ENCODE measurements around the gene SEMA3D. TPM values are rescaled to one million over a fixed set of nuclear protein-coding genes. Genes with fewer than 3 reads are reported as not detected.

SEMA3D gene
- total RNA-seq, result 1.4 to 7.0 TPM (median 2.0 TPM) in 3 replicates
- long read RNA-seq, partial matches to known transcripts, result 0 of 2 reads
- long read RNA-seq, other reads (novel, unspliced or antisense), result 2 of 2 reads

DNA sequence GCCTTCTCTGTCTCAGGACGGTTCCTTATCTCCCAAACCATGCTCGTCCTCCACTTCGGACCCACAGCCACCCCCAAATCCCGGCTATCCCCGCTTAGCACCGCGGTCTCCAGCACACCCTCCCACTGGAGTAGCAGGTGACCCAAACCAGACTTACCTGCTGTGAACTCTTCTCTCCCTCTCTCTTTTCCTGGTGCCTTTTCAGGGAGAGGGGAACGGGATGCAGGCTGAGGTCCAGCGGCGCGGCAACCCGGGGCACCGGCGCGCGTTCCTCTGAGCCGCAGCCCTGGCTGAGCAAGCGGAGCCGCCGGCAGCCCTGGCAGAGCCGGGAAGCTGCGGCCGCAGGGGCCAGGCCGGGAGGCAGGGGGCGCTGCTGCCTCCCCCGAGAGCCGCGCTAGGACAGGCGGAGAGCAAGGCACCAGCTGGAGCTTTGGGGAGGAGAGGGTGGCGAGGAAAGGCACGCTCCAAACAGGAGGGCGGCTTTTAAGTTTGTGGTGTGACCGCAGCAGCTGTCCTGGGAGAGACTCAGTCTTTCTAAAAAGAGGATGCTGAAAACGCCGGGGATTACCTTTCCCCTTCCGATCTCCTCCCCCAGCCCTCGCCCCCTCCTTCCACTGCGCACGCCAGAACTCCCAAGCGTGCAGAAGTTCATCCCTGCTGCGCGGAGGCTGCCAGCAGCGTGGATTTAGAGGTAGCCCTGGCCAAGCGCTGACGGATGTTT is at the start of gene SEMA3D:
SEMA3D (minus strand) TSS at position 536 of the 721 bp plus-strand sequence. CDS start 65,165 bp downstream, outside the sequence.
- TF ChIP-seq, protein P1, sequence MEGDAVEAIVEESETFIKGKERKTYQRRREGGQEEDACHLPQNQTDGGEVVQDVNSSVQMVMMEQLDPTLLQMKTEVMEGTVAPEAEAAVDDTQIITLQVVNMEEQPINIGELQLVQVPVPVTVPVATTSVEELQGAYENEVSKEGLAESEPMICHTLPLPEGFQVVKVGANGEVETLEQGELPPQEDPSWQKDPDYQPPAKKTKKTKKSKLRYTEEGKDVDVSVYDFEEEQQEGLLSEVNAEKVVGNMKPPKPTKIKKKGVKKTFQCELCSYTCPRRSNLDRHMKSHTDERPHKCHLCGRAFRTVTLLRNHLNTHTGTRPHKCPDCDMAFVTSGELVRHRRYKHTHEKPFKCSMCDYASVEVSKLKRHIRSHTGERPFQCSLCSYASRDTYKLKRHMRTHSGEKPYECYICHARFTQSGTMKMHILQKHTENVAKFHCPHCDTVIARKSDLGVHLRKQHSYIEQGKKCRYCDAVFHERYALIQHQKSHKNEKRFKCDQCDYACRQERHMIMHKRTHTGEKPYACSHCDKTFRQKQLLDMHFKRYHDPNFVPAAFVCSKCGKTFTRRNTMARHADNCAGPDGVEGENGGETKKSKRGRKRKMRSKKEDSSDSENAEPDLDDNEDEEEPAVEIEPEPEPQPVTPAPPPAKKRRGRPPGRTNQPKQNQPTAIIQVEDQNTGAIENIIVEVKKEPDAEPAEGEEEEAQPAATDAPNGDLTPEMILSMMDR (IDR thresholded peaks at IDR 0.05), result peak; percentile 95
- no peaks in the 10 kb centered on the region for H3K36me3 Mint-ChIP-seq (ENCODE audit: low read depth)
- H3K4me1 Mint-ChIP-seq (ENCODE audit: low read depth), result peaks cover 17% of the 10 kb centered on the region
- H3K4me3 Mint-ChIP-seq (ENCODE audit: unreplicated experiment), result peak within 1 kb of the TSS; percentile 92
- peaks cover 11% of the 10 kb centered on the region for H3K27me3 Mint-ChIP-seq (ENCODE audit: low read depth)
- peak within 1 kb of the TSS; percentile 35 for H3K27ac Mint-ChIP-seq (ENCODE audit: unreplicated experiment)
- no peaks in the 10 kb centered on the region for H3K9me3 Mint-ChIP-seq (ENCODE audit: low read depth)
- peak; percentile 93 for DNase-seq (ENCODE audit: low spot score)

DNA sequence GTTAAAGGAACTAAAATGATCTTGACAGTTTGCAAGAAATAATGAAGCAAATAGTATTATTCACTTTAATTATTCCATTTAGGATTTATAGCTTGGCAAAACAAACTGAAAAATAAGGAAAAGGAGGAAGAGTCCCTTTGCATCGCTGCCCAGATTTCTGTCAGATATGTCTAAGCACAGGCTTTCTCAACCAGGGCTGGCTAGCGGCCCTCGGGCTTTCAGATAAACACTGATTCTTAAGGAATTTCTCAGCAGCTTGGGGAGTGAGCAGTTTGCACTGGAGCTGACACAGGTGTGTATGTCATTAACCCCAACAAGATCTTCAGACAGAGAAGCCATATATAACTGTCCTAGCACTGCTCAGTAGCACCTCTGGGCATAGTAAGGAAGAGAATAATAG is 47.9 kb upstream of the SEMA3D start:
- TF ChIP-seq, protein P1 (IDR thresholded peaks at IDR 0.05), result no peak
- no peak overlapping the region for H3K4me3 Mint-ChIP-seq (ENCODE audit: unreplicated experiment)
- DNase-seq (ENCODE audit: low spot score), result no peak
- H3K27me3 Mint-ChIP-seq (ENCODE audit: low read depth), result no peaks in the 10 kb centered on the region
- H3K9me3 Mint-ChIP-seq (ENCODE audit: low read depth), result peaks cover 4% of the 10 kb centered on the region
- H3K36me3 Mint-ChIP-seq (ENCODE audit: low read depth), result no peaks in the 10 kb centered on the region
- no peak overlapping the region for H3K27ac Mint-ChIP-seq (ENCODE audit: unreplicated experiment)
- peaks cover 3% of the 10 kb centered on the region for H3K4me1 Mint-ChIP-seq (ENCODE audit: low read depth)

DNA sequence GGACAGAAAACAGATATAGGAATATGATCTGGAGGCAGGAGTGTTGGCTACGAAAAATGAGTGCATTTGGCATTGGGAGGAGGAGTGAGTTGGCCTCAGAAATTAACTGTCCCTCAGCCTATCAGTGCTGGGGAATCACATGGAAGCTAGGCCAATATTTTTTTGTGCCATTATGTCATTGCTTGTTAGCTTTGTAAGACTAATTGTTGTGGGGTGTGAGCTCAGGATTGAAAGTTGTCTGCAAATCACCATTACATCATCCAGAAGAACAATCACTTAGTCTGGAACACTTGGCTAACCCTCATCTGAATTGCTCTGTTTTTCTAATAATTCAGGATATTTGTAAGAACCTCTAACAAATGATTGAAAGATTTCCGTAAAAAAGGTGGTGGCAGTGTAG is 45.2 kb upstream of the SEMA3D start:
- TF ChIP-seq, protein P1 (IDR thresholded peaks at IDR 0.05), result no peak
- Mint-ChIP-seq H3K36me3 (ENCODE audit: low read depth) (no peaks in the 10 kb centered on the region), H3K4me3 (ENCODE audit: unreplicated experiment) (no peak overlapping the region), H3K27ac (ENCODE audit: unreplicated experiment) (no peak overlapping the region), H3K9me3 (ENCODE audit: low read depth) (no peaks in the 10 kb centered on the region), H3K4me1 (ENCODE audit: low read depth) (peaks cover 7% of the 10 kb centered on the region), H3K27me3 (ENCODE audit: low read depth) (no peaks in the 10 kb centered on the region)
- no peak for DNase-seq (ENCODE audit: low spot score)

- H3K27me3 Mint-ChIP-seq (ENCODE audit: low read depth), result no peaks in the 10 kb centered on the region
Measured at GRCh38 chr7:85230623-85231022, 43.8 kb upstream of the SEMA3D start.

DNA sequence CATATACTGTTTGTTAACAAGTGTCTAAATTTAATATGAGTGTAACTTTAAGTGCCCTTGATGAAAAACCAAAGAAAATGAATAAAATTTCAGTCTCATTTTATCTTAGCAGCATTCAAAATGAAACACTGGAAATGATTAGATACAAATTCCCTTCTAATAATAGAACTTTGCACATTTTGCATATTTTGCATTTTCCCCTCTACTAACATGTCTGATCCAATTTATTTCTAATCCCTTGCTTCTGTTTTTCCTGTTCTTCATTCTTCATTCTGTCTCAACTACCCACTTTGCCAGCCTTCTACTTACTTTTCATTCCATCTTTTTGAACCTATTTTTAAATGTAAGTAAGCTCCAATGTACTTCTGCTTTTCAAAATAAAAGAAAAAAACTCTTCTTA is 42.7 kb upstream of the SEMA3D start:
- Mint-ChIP-seq H3K4me3 (ENCODE audit: unreplicated experiment) (no peak overlapping the region), H3K4me1 (ENCODE audit: low read depth) (peaks cover 8% of the 10 kb centered on the region), H3K9me3 (ENCODE audit: low read depth) (no peaks in the 10 kb centered on the region), H3K36me3 (ENCODE audit: low read depth) (no peaks in the 10 kb centered on the region), H3K27ac (ENCODE audit: unreplicated experiment) (no peak overlapping the region), H3K27me3 (ENCODE audit: low read depth) (no peaks in the 10 kb centered on the region)
- no peak for DNase-seq (ENCODE audit: low spot score)
- TF ChIP-seq, protein P1 (IDR thresholded peaks at IDR 0.05), result no peak

More at GRCh38 chr7:85230623-85231022, 43.8 kb upstream of the SEMA3D start:
- no peaks in the 10 kb centered on the region for H3K36me3 Mint-ChIP-seq (ENCODE audit: low read depth)
- H3K4me1 Mint-ChIP-seq (ENCODE audit: low read depth), result peaks cover 7% of the 10 kb centered on the region
- H3K9me3 Mint-ChIP-seq (ENCODE audit: low read depth), result no peaks in the 10 kb centered on the region
- no peak overlapping the region for H3K4me3 Mint-ChIP-seq (ENCODE audit: unreplicated experiment)
- DNase-seq (ENCODE audit: low spot score), result no peak
- no peak overlapping the region for H3K27ac Mint-ChIP-seq (ENCODE audit: unreplicated experiment)
- TF ChIP-seq, protein P1 (IDR thresholded peaks at IDR 0.05), result no peak
